Upper lobe of left lung (tissue), 6 donors: ENCODE measurements around the gene UNC5A. TPM values are rescaled to one million over a fixed set of nuclear protein-coding genes. Genes with fewer than 3 reads are reported as not detected.

ENCODE experiments used
- ATAC-seq, 2 donors: fragments of 200-7000 bp; cut with Tn5 transposase; one replicate each; pipeline ENCODE4 v1.9.1; 2022; ENCODE audit warnings: mild to moderate bottlenecking in 2 of 2, moderate library complexity in 2 of 2; ENCODE audit not compliant: low FRiP score in 2 of 2
- DNase-seq, 2 donors: peaks; one replicate each; pipeline ENCODE4 v3.0.0-alpha.2; 2019 to 2020
- H3K27ac ChIP-seq, 4 donors: fragments of 200-600 bp; sonication (generic); one replicate each; pipeline ENCODE4 v1.5.1; 2016 to 2019
- H3K27me3 ChIP-seq, 4 donors: fragments of 200-600 bp; sonication (generic); one replicate each; pipeline ENCODE4 v1.5.1; 2017 to 2019
- H3K36me3 ChIP-seq, 4 donors: fragments of 200-600 bp; sonication (generic); one replicate each; pipeline ENCODE4 v1.5.1; 2016 to 2019
- H3K4me1 ChIP-seq, 4 donors: fragments of 200-600 bp; sonication (generic); one replicate each; pipeline ENCODE4 v1.5.1; 2018 to 2019
- H3K4me3 ChIP-seq, 4 donors: fragments of 200-600 bp; sonication (generic); one replicate each; pipeline ENCODE4 v1.5.1; 2017 to 2019; ENCODE audit warnings: mild to moderate bottlenecking in 2 of 4, moderate library complexity in 1 of 4
- H3K9me3 ChIP-seq, 4 donors: fragments of 200-600 bp; sonication (generic); one replicate each; pipeline ENCODE4 v1.5.1; 2018 to 2019
- CTCF ChIP-seq, 6 experiments: fragments of 450-650 bp in 4 of 6; fragments of 200-600 bp in 2 of 6; sonication (generic) in 2 of 6; IDR thresholded peaks; one replicate each; pipeline ENCODE4 v1.5.1; 2016 to 2019; ENCODE audit warnings: antibody characterized with exemption in 6 of 6
- EP300 ChIP-seq, 4 donors: sonication (generic); formaldehyde crosslinking; IDR thresholded peaks; one replicate each; pipeline ENCODE4 v1.5.1; 2017; ENCODE audit warnings: antibody characterized with exemption in 4 of 4, control low read depth in 2 of 4
- POLR2A ChIP-seq, 4 donors: fragments of 450-650 bp; IDR thresholded peaks; one replicate each; pipeline ENCODE4 v1.5.1; 2016 to 2017; ENCODE audit warnings: antibody characterized with exemption in 4 of 4, mild to moderate bottlenecking in 2 of 4
- POLR2AphosphoS5 ChIP-seq, 2 donors: sonication (generic); formaldehyde crosslinking; IDR thresholded peaks; one replicate each; pipeline ENCODE4 v1.5.1; 2017; ENCODE audit warnings: antibody characterized with exemption in 2 of 2
- WGBS, 2 donors: methylation state at CpG; one replicate each; pipeline ENCODE4 v1.1.5; 2017 to 2018; 5-methylcytosine and 5-hydroxymethylcytosine counted together
- total RNA-seq, 6 donors: library from RNA; depleted of rRNA in 4 of 6; stranded (reverse); fragments of >200 nt in 4 of 6; gene quantifications; one replicate each; pipeline versions ENCODE4 v1.1.0 to v1.2.1, GENCODE V29; 2016 to 2021
- donor health status: DM: no; HTN: no; CAD: no; lungs with moderate emphysema.
- donor health status: DM: no; HTN: yes; CAD: no; lungs with severe emphysema.

UNC5A gene
- total RNA-seq, 6 donors from 2014 or later, result 0.20 to 1.0 (median 0.39) TPM; not detected in 1

GRCh38 chr5:176835918-176836317, 25.6 kb downstream of the UNC5A start:
- Histone ChIP-seq H3K36me3 (no peaks in the 10 kb centered on the region), H3K4me3 (no peak overlapping the region), H3K27me3 (peaks cover 0 to 3% (median 0%) of the 10 kb centered on the region in 4 donors), H3K9me3 (no peaks in the 10 kb centered on the region), H3K4me1 (no peaks in the 10 kb centered on the region), H3K27ac (no peak overlapping the region)
- no peak for DNase-seq
- TF ChIP-seq POLR2AphosphoS5 (IDR thresholded peaks at IDR 0.05), result no peak
- no peak for TF ChIP-seq CTCF (IDR thresholded peaks at IDR 0.05)
- TF ChIP-seq EP300 (IDR thresholded peaks at IDR 0.05), result no peak
- TF ChIP-seq POLR2A (IDR thresholded peaks at IDR 0.05), result no peak
- WGBS, 2 donors, result 71 to 72% methylated on average over 3 of the region's 3 CpGs
- no peak for ATAC-seq

GRCh38 chr5:176836811-176837706, 26.7 kb downstream of the UNC5A start:
- WGBS, 2 donors, result 69 to 72% methylated on average over 7 to 15 of the region's 15 CpGs
- ATAC-seq (no peak), DNase-seq (no peak)
- TF ChIP-seq POLR2AphosphoS5 (IDR thresholded peaks at IDR 0.05) (no peak), POLR2A (IDR thresholded peaks at IDR 0.05) (no peak), EP300 (IDR thresholded peaks at IDR 0.05) (no peak), CTCF (IDR thresholded peaks at IDR 0.05) (no peak)
- no peak overlapping the region for H3K27ac ChIP-seq
- no peaks in the 10 kb centered on the region for H3K9me3 ChIP-seq
- peaks cover 0 to 3% (median 0%) of the 10 kb centered on the region in 4 donors for H3K27me3 ChIP-seq
- H3K4me3 ChIP-seq, result no peak overlapping the region
- no peaks in the 10 kb centered on the region for H3K36me3 ChIP-seq
- no peaks in the 10 kb centered on the region for H3K4me1 ChIP-seq

- H3K27ac ChIP-seq, result no peak overlapping the region
- 23 to 53% methylated on average over 5 to 16 of the region's 16 CpGs for WGBS, 2 donors
- no peak overlapping the region for H3K4me3 ChIP-seq
- H3K9me3 ChIP-seq, result no peaks in the 10 kb centered on the region
- ATAC-seq (peak; percentile 87 to 88), DNase-seq (peak; percentile 78 to 89)
- H3K36me3 ChIP-seq, result no peaks in the 10 kb centered on the region
- TF ChIP-seq EP300 (IDR thresholded peaks at IDR 0.05) (no peak), POLR2AphosphoS5 (IDR thresholded peaks at IDR 0.05) (no peak), CTCF (IDR thresholded peaks at IDR 0.05) (no peak), POLR2A (IDR thresholded peaks at IDR 0.05) (no peak)
- H3K4me1 ChIP-seq, result no peaks in the 10 kb centered on the region
- peaks cover 0 to 3% (median 0%) of the 10 kb centered on the region in 4 donors for H3K27me3 ChIP-seq
Measured at GRCh38 chr5:176837707-176838115, 27.4 kb downstream of the UNC5A start.

- Histone ChIP-seq H3K9me3 (no peaks in the 10 kb centered on the region), H3K4me1 (no peaks in the 10 kb centered on the region), H3K4me3 (no peak overlapping the region), H3K36me3 (no peaks in the 10 kb centered on the region), H3K27ac (no peak overlapping the region), H3K27me3 (peaks cover 0 to 4% (median 0%) of the 10 kb centered on the region in 4 donors)
- WGBS, 2 donors, result 43 to 44% methylated on average over 17 to 21 of the region's 21 CpGs
- peak in 1 of 2 donors; percentile 70 for DNase-seq
- ATAC-seq, result no peak
- TF ChIP-seq CTCF (IDR thresholded peaks at IDR 0.05), result no peak
- TF ChIP-seq POLR2AphosphoS5 (IDR thresholded peaks at IDR 0.05), result no peak
- no peak for TF ChIP-seq POLR2A (IDR thresholded peaks at IDR 0.05)
- no peak for TF ChIP-seq EP300 (IDR thresholded peaks at IDR 0.05)
Measured at GRCh38 chr5:176843673-176844072, 33.3 kb downstream of the UNC5A start.
